ENCODE data around the gene LRRC27.
"Not testable (repeated sequence)": the region's sequence is repeated elsewhere in the genome, so short reads cannot be mapped to it uniquely, and the experiment has no call there.

The LRRC27 gene

DNA sequence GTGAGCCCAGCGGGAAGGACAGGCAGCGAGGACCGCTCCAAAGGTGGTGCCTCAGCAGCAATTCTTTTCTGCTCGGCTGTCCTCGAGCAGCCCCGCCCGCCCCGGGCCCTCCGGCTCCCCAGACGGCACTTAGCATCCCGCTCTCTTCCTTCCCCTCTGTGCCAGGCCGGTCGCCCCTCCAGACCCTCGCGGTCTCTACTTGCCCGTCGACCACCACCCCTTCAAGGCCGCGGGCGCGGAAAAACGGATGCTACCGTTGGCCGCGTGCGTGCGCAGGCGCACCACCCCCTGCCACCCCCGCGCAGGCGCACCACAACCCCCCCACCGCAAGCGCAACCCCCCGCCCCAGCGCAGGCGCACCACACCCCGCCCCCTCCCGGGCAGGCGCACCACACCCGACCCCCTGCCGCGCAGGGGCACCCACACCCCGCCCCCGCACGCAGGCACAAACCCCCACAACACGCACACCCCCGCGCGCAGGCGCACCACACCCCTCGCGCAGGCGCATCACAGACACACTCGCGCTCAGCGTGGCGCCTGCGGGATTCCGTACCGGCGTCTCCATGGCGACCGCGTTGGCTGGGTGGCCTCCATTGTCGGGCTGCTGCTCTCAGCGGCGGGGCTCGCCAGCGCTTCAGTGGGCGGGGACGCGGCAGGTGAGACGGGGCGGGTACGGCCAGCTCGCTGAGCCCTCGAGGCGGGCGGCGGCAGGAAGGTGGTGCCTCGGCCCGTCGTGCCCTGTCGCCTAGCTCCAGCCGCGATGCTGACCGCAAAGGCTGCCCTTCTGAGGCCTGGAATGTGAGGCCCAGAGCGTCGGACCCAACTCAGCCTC lies at the start of gene LRRC27:
TSS of gene LRRC27 (plus strand) at position 593 of the 832 bp plus-strand sequence. CDS start 1,332 bp downstream, outside the sequence.
- DNase-seq: peak; percentile 90

DNA sequence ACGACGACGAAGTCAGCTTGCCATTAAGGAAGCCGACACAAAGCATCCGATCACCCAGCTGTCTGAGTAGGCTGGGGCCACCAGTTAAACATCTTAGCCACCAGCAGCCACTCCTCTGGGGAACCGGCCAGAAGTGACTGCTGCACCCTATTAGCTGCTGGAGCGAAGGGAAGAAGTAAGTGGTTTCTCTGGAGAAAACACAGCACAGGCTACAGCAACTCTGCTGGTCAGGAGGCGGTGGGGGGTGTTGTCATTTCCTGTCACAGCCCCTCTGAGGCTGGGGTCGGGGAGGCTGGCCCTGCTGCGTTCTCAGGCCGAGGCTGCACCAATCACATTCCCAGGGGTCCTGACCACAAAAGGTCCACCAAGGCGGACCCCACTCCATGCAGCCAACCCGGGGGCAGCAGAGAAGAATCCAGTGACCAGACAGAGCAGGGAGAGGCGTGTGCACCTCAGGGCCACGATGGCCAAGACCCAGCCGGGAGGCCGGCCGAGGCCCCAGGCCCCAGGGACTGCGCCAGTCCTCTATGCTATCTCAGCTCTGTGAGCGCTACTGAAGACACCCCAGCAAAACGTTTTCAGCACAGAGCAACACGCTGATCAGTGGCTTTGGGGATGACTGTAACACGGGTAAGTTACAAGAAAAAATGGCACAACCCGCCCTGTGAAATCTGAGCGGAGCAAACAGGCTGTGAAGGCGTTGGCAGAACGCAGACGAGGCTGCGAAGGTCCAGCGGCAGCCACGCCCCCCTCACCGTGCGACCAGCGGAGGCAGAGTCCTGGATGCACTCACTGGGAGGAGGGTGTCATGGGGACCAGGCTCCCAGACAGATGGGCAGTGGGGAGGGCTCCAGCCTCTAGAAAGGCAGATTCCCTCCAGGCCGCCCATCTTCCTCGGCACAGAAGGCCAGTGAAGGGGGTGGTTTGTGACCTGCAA lies 49.1 kb upstream of the LRRC27 start:
- no peak for DNase-seq

GRCh38 chr10:132283604-132284382 lies 48.2 kb upstream of the LRRC27 start:
- DNase-seq: no peak

- no peak for DNase-seq
These were observed 42.6 kb upstream of the LRRC27 start for GRCh38 chr10:132289439-132289838.

GRCh38 chr10:132290631-132291030 lies 41.4 kb upstream of the LRRC27 start:
- DNase-seq: no peak

- DNase-seq: no peak
These were observed 40.2 kb upstream of the LRRC27 start for GRCh38 chr10:132291826-132292225.

- no peak for DNase-seq
These were observed 39.4 kb upstream of the LRRC27 start for GRCh38 chr10:132292287-132293200.

DNA sequence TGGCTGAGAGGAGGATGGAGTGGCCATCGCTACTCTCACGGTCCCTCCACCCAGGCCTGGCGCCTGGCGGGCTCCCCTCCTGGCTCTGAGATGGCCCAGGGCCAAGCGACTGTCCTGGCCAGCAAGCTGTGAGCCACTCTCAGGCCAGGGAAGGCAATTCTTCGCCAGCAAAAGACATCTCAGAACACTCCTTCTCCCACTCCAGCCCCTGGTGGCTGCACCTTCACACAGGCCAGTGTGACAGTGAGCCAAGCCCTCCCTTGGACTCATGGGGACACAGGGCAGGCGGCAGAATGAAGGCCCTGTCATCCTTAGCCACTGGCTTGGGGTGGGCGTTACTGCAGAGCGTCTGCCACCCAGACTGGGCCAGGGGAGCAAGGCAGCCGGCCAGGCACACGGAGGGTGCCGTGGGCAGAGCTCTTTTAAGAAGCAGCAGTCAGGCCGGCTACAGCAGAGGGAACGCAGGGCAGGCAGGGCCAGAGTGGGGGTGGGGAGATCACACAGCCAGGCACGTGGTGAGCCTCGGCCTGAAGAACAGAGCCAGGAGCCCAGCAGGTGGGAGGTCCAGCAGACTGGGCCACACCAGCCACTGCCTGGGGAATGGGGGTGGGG lies 38.7 kb upstream of the LRRC27 start:
- DNase-seq: no peak

- no peak for DNase-seq
These were observed 38.0 kb upstream of the LRRC27 start for GRCh38 chr10:132293813-132294520.

DNA sequence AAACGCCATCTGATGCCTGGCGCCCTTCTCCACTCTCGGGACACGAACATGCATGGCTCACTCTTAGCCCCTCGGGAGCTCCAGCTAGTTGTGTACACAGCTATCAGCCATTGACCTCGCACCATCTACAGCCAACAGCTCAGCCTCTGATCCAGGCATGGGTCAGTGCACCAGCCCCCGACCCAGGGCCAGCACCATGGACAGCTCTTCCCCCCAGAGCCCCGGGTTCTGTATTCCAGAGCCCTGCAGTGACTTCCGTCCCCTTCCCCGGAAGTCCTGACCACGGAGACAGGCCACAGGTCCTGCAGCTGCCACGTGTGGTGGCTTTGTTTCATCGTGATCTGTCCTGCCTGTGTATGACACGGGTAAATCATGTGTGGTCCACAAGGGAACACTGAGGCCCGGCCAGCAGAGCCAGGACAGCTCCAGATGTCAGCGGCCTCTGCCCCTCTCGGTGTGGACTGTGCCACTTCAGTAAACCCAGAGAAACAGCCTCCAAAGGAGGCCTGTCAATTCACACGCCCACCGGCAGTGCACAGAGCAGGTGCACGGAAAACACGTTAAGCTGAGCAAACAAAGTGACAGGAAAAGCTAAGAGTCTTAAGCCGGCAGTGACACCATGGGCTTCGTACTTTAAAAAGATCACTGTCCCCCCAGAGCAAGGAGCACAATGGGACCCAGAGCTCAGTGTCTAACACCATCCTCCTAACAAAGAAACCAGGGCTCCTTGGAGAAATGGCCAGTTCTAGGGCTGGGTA lies 37.3 kb upstream of the LRRC27 start:
- no peak for DNase-seq

- not testable (repeated sequence) for DNase-seq
These were observed 36.5 kb upstream of the LRRC27 start for GRCh38 chr10:132295481-132295880.

DNA sequence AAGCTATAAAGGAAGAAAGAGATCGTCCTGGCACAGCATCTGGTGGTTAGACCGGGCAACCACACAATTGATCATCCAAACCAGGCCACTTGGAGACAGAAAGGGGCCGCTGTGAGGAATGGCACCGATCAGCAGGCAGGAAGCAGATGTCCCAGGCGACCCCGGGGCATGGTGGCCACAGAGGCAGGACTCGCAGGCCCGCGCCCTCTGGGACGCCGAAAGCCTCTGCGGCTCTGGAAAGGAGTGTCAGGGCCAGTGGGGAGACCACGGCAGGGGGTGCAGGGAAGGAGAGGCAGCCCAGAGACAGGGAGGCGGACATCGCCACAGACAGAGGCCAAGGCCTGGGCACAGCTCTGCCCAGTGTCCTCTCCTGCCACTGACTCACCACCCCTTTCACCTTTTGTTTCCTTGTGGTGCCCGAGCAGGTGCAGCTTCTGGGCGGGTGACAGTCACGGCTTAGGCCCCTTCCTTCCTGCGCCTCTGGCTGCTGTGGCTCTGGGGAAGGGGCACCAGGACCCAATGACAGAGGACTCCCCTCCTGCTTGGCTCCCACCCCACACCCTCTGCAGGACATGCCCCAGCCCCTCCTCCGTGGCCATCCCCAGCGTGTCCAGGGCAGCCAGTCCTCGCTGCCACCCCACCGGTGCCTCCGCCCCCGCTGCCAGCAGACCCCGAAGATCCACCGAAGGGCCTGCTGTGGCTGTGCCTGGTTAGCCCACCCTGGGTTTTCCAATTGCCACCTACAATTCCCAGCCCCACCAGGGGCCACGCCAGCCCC lies 35.1 kb upstream of the LRRC27 start:
- DNase-seq: no peak

GRCh38 chr10:132297526-132297925 lies 34.5 kb upstream of the LRRC27 start:
- DNase-seq: peak; percentile 36

GRCh38 chr10:132298038-132298881 lies 33.7 kb upstream of the LRRC27 start:
- no peak for DNase-seq

GRCh38 chr10:132299371-132300336 lies 32.3 kb upstream of the LRRC27 start:
- no peak for DNase-seq

- DNase-seq: no peak
These were observed 31.4 kb upstream of the LRRC27 start for GRCh38 chr10:132300582-132300981.
